WI38 (cell line): ENCODE measurements around the gene ULK3.

Source experiments
- H3K4me3 ChIP-seq: 2 replicates; pipeline ENCODE4 v1.5.1; 2011; ENCODE audit warnings: low read depth, mild to moderate bottlenecking, control low read depth, low read length
- TF ChIP-seq, protein P1 (sequence below): IDR thresholded peaks from 2 replicates; pipeline ENCODE4 v1.5.1; 2012; ENCODE audit warnings: low read depth, mild to moderate bottlenecking, control low read depth, low read length

Gene ULK3

DNA sequence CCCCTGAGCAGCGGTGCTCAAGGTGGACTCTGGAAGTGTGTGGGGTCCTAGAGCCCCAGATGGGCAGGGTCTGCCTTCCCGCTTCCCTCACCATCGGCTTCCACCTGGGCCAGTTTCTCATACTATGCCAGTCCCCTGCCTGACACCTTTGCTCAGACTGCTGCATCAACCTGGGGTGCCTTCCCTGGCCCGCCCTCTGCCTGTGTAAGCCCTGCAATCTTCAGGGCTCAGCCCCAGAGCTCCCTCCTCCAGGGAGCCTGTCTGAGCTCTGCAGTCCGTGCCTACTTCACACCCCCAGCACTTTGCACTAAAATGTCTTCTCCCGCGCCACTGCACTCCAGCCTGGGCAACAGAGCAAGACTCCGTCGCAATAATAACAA is 48.0 kb downstream of the ULK3 start:
- TF ChIP-seq, protein P1, sequence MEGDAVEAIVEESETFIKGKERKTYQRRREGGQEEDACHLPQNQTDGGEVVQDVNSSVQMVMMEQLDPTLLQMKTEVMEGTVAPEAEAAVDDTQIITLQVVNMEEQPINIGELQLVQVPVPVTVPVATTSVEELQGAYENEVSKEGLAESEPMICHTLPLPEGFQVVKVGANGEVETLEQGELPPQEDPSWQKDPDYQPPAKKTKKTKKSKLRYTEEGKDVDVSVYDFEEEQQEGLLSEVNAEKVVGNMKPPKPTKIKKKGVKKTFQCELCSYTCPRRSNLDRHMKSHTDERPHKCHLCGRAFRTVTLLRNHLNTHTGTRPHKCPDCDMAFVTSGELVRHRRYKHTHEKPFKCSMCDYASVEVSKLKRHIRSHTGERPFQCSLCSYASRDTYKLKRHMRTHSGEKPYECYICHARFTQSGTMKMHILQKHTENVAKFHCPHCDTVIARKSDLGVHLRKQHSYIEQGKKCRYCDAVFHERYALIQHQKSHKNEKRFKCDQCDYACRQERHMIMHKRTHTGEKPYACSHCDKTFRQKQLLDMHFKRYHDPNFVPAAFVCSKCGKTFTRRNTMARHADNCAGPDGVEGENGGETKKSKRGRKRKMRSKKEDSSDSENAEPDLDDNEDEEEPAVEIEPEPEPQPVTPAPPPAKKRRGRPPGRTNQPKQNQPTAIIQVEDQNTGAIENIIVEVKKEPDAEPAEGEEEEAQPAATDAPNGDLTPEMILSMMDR = no peak

DNA sequence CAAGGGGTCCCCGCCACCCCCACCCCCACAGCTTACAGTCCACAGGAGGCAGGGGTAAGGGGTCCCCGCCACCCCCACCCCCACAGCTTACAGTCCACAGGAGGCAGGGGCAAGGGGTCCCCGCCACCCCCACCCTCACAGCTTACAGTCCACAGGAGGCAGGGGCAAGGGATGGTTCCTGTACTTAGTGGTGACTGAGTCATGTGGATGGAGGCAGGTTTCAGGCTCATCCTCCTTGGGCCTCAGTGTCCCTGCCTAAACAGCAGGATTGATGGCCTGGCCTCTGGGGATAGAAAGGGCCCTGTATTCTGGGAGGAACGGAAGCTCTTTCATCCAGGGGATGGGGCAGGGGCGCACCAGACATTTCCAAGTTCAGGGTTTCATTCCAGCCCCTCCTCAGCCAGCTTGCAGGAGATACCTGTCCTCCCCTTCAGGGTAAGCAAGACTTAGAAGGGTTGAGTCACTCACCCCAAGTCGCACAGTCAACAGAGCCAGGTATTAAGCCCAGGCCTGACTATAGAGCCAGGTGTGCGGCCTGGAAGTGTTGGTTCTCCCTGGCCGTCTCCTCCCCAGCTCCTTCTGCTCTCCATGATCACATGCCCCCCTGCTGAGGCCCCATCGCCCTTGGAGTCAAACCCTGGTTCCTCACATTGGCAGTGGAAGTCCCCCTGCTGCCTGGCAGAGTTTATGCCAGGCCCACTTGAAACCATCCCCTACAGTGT is 48.5 kb downstream of the ULK3 start:
- H3K4me3 ChIP-seq = no peak overlapping the region
- TF ChIP-seq, protein P1 = no peak

More for the DNA sequence above, 48.0 kb downstream of the ULK3 start:
- no peak overlapping the region for H3K4me3 ChIP-seq

DNA sequence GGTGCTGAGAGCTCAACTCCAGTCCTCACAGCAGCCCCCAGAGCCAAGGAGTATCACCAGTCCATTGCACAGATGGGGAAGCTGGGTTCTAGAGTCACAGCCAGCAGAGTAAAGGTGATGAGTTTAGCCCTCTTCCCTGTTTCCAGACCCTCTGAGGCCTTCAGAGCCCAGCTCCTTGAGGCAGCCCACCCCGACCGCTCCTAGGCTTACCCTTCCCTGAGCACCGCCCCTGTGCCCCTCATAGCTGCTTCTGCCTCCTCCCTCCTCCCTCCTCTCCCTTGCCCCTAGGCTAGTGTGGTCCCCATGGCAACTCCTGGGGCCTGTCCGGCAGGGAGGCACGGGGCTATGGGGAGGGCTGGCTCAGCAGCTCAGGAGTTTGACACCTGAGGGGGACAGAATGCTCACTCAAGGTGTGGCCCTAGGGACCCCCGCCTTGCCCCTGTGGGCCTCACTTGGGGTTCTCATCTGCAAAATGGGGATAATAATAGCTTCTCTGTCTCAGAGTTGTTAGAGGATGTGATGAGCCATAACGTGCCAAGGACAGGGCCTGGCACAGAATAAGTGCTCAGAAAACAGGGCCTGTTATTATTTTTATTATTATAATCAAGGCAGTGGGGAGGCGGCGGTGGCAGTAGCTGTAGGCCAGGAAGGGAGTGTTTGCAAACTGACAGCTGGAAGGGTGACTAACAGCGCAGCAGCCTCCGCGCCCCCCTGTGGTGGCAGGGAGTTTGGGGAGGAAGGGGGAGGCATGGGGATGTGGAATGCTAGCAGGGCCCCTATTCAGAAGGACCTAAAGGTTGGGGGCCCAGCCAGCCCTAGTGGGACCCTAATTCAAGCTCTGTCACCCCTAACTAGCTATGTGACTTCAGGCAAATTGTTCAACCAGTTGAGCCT is 49.6 kb downstream of the ULK3 start:
- TF ChIP-seq, protein P1 = peak; percentile 14; the same call in 1 of the 2 replicates
- H3K4me3 ChIP-seq = no peak overlapping the region

DNA sequence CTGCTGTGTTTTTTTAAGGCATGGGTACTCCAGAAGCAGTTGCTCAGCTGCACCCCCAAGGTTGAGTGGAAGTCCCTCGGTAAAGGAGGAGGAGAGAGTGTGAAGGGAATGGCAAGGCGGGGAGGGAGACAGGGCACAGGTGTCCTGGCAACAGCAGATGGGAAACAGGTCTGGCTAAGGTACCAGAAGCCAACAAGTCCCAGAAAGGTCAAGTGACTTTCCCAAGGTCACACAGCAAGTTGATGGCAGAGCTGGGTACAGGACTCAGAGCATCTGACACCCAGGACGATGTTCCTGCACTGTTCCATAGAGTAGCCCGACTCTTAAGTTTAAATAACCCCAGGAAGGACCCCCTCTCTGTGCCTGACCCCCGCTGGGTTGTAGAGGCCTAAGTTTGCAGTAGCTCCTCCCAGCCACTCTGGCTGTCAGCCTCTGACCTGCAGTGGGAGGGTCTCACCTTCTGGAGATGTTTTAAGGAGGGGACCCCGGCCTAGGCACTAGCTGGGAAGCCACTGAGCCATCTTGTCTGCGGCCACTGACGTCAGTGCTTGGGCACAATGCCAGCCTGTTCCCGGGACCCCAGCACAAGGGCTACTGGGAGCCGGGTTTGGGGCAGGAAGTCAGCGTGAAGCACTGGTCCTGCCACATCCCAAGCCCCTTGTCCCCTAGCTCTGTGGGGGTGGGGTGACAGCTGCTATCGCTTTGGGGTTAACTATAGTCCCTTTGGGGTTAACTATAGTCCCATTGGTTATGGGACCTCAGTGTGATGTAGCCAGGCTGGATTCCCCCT is 50.5 kb downstream of the ULK3 start:
- TF ChIP-seq, protein P1 = no peak
- no peak overlapping the region for H3K4me3 ChIP-seq

DNA sequence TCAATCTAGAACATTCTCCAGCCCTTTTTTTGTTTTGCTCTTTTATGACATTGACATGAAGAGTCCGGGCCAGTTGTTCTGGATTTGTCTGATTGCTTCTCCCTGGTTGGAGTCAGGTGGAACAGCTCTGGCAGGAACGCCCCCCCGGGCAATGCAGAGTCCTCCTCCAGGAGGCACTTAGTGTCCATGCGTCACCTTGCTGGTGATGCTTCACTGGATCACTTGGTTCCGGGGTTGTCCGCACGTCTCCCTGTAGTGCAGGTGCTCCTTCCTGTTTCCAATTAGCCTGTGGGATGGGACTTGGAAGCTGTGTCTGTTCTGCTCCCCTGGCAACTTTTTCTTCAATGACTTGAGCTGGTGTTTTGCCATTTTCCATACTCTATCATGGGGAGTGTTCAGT is 51.3 kb downstream of the ULK3 start:
- H3K4me3 ChIP-seq = no peak overlapping the region
- TF ChIP-seq, protein P1 = no peak

DNA sequence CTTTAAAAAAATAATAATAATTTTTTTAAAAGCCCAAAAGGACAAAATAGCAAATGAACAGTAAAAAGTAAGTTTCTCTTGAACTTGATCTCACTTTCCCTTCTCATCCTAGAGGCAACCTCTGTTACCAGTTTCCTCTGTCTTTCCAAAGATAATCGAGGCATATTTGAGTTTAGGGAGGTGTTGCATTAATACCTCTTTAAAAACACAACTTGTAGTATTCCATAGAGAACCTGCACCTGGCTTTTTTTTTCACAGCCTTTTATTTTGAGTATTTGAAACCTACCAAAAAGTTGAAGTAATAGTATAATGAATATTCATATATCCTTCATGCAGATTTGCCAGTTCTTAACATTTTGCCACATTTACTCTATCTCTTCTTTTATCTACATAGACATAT is 51.9 kb downstream of the ULK3 start:
- TF ChIP-seq, protein P1 = no peak
- H3K4me3 ChIP-seq = no peak overlapping the region
